Effector CD4-positive, alpha-beta T cell (primary cell): ENCODE data around the gene GSTA1.
"Not testable (repeated sequence)": the region's sequence is repeated elsewhere in the genome, so short reads cannot be mapped to it uniquely, and the experiment has no call there.

Source experiments
- DNase-seq: peaks from one replicate; pipeline ENCODE4 v3.0.0-alpha.2; 2020

GSTA1 gene

GRCh38 chr6:52802806-52803205 lies 810 bp downstream of the GSTA1 start:
- DNase-seq = no peak

- no peak for DNase-seq
Measured at GRCh38 chr6:52801188-52801841, 2.3 kb downstream of the GSTA1 start.

- DNase-seq = not testable (repeated sequence)
Measured at GRCh38 chr6:52799272-52799671, 4.3 kb downstream of the GSTA1 start.

- not testable (repeated sequence) for DNase-seq
Measured at GRCh38 chr6:52794366-52794765, 9.2 kb downstream of the GSTA1 start.

- DNase-seq = no peak
Measured at GRCh38 chr6:52790861-52791260, 12.8 kb downstream of the GSTA1 start.

GRCh38 chr6:52789658-52790057 lies 14.0 kb downstream of the GSTA1 start:
- DNase-seq = not testable (repeated sequence)

- DNase-seq = no peak
Measured at GRCh38 chr6:52788478-52788877, 15.1 kb downstream of the GSTA1 start.

GRCh38 chr6:52787917-52788316 lies 15.7 kb downstream of the GSTA1 start:
- DNase-seq = no peak

- DNase-seq = no peak
Measured at GRCh38 chr6:52786249-52786956, 17.2 kb downstream of the GSTA1 start.

- DNase-seq = not testable (repeated sequence)
Measured at GRCh38 chr6:52782696-52783274, 20.8 kb downstream of the GSTA1 start.

- DNase-seq = not testable (repeated sequence)
Measured at GRCh38 chr6:52782209-52782608, 21.4 kb downstream of the GSTA1 start.

- DNase-seq = no peak
Measured at GRCh38 chr6:52779237-52779636, 24.4 kb downstream of the GSTA1 start.

GRCh38 chr6:52776711-52777351 lies 26.8 kb downstream of the GSTA1 start:
- DNase-seq = not testable (repeated sequence)

GRCh38 chr6:52769399-52769798 lies 34.2 kb downstream of the GSTA1 start:
- not testable (repeated sequence) for DNase-seq

- not testable (repeated sequence) for DNase-seq
Measured at GRCh38 chr6:52767658-52768057, 36.0 kb downstream of the GSTA1 start.

- DNase-seq = not testable (repeated sequence)
Measured at GRCh38 chr6:52763322-52763916, 40.2 kb downstream of the GSTA1 start, which contains the start of gene GSTA2. Gene GSTA2 (minus strand): TSS chr6:52763475. CDS start chr6:52757947, 5,528 bp downstream.

GRCh38 chr6:52761673-52762491 lies 41.7 kb downstream of the GSTA1 start:
- DNase-seq = not testable (repeated sequence)

GRCh38 chr6:52760105-52760765 lies 43.4 kb downstream of the GSTA1 start:
- DNase-seq = no peak

- no peak for DNase-seq
Measured at GRCh38 chr6:52759085-52759484, 44.5 kb downstream of the GSTA1 start.

- not testable (repeated sequence) for DNase-seq
Measured at GRCh38 chr6:52757651-52758338, 45.8 kb downstream of the GSTA1 start.

- DNase-seq = no peak
Measured at GRCh38 chr6:52754443-52754842, 49.2 kb downstream of the GSTA1 start.
